Osteocyte (in vitro differentiated cells): ENCODE results near the gene AMZ2. TPM values are rescaled to one million over a fixed set of nuclear protein-coding genes. Genes with fewer than 3 reads are reported as not detected.
"Not testable (repeated sequence)": the region's sequence is repeated elsewhere in the genome, so short reads cannot be mapped to it uniquely, and the experiment has no call there.

Experiments used
- DNase-seq: peaks from one replicate; pipeline ENCODE4 v3.0.0; 2021; ENCODE audit warnings: mixed read lengths; ENCODE audit not compliant: unreplicated experiment; ENCODE audit errors: extremely low spot score
- H3K27ac Mint-ChIP-seq: one replicate; pipeline ENCODE4 v1.8.0; 2021; ENCODE audit warnings: mild to moderate bottlenecking, mixed read lengths; ENCODE audit not compliant: unreplicated experiment
- H3K27me3 Mint-ChIP-seq: one replicate; pipeline ENCODE4 v1.8.0; 2021; ENCODE audit warnings: mixed read lengths; ENCODE audit not compliant: unreplicated experiment
- H3K36me3 Mint-ChIP-seq: one replicate; pipeline ENCODE4 v1.8.0; 2021; ENCODE audit warnings: mixed read lengths; ENCODE audit not compliant: unreplicated experiment
- H3K4me1 Mint-ChIP-seq: one replicate; pipeline ENCODE4 v1.8.0; 2021; ENCODE audit warnings: mixed read lengths; ENCODE audit not compliant: unreplicated experiment
- H3K4me3 Mint-ChIP-seq: one replicate; pipeline ENCODE4 v1.8.0; 2021; ENCODE audit warnings: mild to moderate bottlenecking, moderate library complexity, mixed read lengths; ENCODE audit not compliant: unreplicated experiment
- H3K9me3 Mint-ChIP-seq: one replicate; pipeline ENCODE4 v1.8.0; 2021; ENCODE audit warnings: mixed read lengths; ENCODE audit not compliant: unreplicated experiment
- total RNA-seq: library from RNA; stranded (reverse); gene quantifications from 2 replicates; pipeline ENCODE4 v1.2.1, GENCODE V29; 2021
- TF ChIP-seq, protein P1 (sequence below): fragments of 200-600 bp; sonication (generic); IDR thresholded peaks from 2 replicates; pipeline ENCODE4 v1.5.0; 2021; ENCODE audit warnings: antibody characterized with exemption, mild to moderate bottlenecking, moderate library complexity

The AMZ2 gene
- total RNA-seq, 1 donor from 2014 or later = 69.8 TPM

DNA sequence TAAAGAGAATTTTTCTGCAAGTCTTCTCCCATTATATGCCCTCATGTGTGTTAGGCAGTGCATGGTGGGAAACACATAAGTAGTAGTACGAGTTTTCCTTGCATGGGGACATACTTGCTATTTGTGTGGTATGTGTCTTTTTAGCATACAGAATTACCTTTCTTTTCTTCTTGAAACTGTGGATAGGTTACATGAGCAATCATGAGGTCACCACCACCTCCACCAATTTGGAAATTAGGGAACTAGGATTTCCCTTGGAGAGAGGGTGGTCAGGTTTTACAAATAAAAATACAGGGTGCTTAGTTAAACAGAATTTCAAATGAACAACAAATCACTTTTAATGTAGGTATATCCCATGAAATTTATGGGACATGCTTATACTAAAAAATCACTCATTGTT is 16.3 kb upstream of the AMZ2 start:
- H3K4me1 Mint-ChIP-seq = peaks cover 2% of the 10 kb centered on the region
- TF ChIP-seq, protein P1, sequence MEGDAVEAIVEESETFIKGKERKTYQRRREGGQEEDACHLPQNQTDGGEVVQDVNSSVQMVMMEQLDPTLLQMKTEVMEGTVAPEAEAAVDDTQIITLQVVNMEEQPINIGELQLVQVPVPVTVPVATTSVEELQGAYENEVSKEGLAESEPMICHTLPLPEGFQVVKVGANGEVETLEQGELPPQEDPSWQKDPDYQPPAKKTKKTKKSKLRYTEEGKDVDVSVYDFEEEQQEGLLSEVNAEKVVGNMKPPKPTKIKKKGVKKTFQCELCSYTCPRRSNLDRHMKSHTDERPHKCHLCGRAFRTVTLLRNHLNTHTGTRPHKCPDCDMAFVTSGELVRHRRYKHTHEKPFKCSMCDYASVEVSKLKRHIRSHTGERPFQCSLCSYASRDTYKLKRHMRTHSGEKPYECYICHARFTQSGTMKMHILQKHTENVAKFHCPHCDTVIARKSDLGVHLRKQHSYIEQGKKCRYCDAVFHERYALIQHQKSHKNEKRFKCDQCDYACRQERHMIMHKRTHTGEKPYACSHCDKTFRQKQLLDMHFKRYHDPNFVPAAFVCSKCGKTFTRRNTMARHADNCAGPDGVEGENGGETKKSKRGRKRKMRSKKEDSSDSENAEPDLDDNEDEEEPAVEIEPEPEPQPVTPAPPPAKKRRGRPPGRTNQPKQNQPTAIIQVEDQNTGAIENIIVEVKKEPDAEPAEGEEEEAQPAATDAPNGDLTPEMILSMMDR = no peak
- no peak for DNase-seq
- no peaks in the 10 kb centered on the region for H3K9me3 Mint-ChIP-seq
- no peak overlapping the region for H3K27ac Mint-ChIP-seq
- H3K27me3 Mint-ChIP-seq = no peaks in the 10 kb centered on the region
- peaks cover 9% of the 10 kb centered on the region for H3K36me3 Mint-ChIP-seq
- no peak overlapping the region for H3K4me3 Mint-ChIP-seq

DNA sequence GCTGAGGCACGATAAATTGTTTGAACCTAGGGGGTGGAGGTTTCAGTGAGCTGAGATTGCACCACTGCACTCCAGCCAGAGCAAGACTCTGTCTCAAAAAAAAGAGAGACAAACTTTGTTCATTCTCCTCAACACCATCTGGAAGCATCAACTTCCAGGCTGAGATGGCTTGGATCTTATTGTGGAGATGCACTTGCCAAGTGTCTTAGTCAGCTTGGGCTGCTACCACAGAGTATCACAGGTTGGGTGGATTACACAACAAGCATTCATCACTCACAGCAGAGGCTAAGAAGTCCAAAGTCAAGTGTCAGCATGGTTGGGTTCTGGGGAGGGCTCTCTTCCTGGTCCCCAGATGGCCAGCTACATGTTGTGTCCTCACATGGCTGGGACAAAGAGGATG is 15.1 kb upstream of the AMZ2 start:
- not testable (repeated sequence) for H3K27ac Mint-ChIP-seq, DNase-seq, H3K36me3 Mint-ChIP-seq, H3K9me3 Mint-ChIP-seq, H3K4me3 Mint-ChIP-seq, H3K27me3 Mint-ChIP-seq, H3K4me1 Mint-ChIP-seq

DNA sequence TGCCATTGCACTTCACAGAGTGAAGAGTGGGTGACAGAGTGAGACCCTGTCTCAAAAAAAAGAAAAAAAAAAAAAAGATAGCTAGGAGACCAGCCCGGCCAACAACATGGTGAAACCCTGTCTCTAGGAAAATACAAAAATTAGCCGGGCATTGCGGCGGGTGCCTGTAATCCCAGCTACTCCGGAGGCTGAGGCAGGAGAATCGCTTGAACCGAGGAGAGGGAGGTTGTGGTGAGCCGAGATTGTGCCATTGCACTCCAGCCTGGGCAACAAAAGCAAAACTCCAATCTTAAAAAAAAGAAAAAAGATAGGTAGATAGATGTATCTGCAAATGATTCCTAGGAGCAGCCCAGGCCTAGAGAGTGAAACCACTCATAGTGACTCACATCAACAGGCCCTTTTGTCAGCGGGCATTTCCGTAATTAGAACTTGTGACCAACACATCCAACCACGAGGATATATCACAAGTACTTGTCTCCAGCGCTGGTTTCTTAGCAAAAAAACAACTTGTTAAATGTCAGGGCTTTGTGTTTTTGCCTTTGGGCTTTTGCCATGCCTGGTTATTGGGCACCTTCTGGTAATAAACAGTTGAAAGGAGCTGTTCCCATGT is 13.0 kb upstream of the AMZ2 start:
- not testable (repeated sequence) for DNase-seq, H3K4me1 Mint-ChIP-seq, H3K4me3 Mint-ChIP-seq, H3K9me3 Mint-ChIP-seq, H3K36me3 Mint-ChIP-seq, H3K27me3 Mint-ChIP-seq
- peak overlapping the region; percentile 31 for H3K27ac Mint-ChIP-seq

DNA sequence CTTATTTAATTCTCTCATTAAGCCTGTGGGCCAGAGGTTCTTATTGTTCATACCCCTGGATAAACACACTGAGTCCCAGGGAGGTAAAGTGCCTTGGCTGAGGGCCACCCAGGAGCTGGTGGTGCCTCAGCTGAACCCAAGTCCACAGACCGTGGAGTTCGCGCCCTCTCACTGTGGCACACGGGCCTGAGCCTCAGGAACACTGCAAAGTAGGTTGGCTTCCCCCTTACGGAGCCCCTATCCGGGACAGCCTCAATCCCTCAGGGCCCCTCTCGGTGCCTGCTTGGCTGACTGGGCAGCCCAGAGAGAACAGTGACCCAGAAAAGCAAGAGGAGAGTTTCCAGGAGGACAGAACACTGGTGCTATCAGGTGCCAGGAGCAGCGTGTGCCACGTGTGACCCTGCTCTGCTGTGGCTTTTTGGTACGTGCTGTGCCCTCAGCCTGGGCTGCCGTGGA is 12.5 kb upstream of the AMZ2 start:
- H3K4me3 Mint-ChIP-seq, H3K36me3 Mint-ChIP-seq: not testable (repeated sequence)
- peak overlapping the region; percentile 31 for H3K27ac Mint-ChIP-seq

DNA sequence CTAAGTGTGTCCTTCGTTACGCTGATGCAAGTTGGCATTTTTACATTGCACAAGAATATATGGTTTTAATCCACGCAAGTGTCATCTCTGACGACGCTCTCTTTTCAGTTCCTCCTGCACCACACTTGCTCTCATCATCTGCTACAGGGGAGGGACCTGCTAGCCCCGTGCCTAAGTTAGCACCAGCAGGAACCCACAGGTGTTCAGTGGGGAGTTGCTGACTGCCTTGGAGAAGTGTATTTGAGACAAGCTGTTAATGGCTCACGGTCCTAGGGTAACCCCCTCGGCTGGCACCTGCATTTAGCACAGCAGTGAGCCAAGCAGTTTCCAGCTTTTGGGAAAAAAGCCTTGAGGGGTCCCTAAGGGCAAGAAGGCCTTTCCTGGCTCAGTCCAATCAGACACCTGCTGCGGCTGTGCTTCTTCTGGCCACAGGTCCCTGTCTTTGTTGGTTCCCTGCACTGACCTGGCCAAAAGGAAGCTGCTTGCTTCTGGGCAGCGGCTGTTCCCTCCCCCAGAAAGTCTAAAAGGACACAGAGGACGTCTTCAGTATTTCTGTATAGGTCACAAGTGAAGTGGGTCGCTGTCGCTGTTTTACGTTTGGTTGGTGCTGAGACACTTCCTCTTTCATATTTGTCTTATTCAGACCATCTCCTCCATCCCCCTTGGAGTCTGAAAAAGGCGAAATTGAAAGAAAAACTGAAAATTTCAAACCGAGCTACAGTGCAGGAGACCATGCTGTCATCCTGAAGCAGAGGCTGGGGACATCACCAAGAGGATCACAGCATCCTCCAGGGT is 10.3 kb upstream of the AMZ2 start:
- DNase-seq, H3K27me3 Mint-ChIP-seq, H3K4me3 Mint-ChIP-seq, H3K36me3 Mint-ChIP-seq, H3K9me3 Mint-ChIP-seq, H3K4me1 Mint-ChIP-seq, H3K27ac Mint-ChIP-seq: not testable (repeated sequence)

More for the DNA sequence above, 12.5 kb upstream of the AMZ2 start:
- not testable (repeated sequence) for H3K4me1 Mint-ChIP-seq, DNase-seq, H3K9me3 Mint-ChIP-seq, H3K27me3 Mint-ChIP-seq

DNA sequence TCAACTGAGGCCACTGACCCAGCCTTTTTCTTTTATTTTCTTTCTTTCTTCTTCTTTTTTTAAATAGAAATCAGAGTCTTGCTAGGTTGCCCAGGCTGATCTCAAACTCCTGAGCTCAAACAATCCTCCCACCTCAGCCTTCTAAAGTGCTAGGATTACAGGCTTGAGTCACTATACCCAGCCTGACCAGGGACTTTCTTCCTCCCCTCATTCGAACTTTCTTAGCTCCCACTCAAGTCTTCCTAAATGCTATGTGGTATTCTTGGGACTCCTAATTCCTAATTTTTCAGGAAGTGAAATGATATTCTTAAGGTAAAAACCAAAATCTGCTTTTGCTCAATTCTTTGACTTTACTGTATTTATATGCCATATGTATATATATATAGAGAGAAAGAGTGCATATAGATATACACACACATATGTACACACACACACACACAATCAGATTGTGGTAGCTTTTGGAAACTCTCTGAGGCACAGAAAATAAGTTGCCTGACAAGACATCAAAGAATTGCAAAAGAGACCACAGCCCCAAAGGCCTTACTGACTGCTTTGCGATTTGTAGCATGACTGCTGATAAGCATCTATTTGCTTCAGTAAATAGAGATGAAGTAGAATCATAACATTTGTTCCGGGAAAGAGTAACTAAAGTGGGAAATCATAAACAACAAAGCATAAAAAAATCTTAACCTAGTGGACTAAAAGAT is 9.5 kb upstream of the AMZ2 start:
- H3K9me3 Mint-ChIP-seq = no peaks in the 10 kb centered on the region

More for the DNA sequence above, 9.5 kb upstream of the AMZ2 start:
- H3K27ac Mint-ChIP-seq = no peak overlapping the region
- peaks cover 3% of the 10 kb centered on the region for H3K36me3 Mint-ChIP-seq
- no peak for DNase-seq
- H3K27me3 Mint-ChIP-seq = no peaks in the 10 kb centered on the region
- TF ChIP-seq, protein P1 = no peak
- peaks cover 2% of the 10 kb centered on the region for H3K4me1 Mint-ChIP-seq
- H3K4me3 Mint-ChIP-seq = no peak overlapping the region
